ENCODE measurements around the gene NKTR.

DNA sequence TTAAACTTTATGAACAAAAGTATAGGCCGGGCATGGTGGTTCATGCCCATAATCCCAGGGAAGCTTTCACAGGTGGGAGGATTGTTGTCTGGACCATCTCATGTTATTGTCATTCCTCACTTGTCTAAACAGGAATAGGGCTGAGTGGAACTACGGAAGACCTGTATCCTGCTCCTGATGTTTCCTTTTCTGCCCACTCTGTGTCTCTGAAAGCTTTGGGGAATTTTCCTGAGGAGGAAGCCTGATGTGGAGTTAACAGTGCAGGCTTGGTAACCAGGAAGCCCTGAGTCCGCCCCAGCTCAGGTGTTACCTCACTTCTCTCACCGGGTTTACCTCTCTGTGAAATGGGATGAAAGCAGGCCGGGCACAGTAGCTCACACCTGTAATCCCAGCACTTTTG, 11.9 kb upstream of the NKTR start:
- TF ChIP-seq CEBPB (IDR thresholded peaks at IDR 0.05), result no peak
- TF ChIP-seq RAD21 (IDR thresholded peaks at IDR 0.05; ENCODE audit: low read depth), result no peak
- TF ChIP-seq, protein P1, sequence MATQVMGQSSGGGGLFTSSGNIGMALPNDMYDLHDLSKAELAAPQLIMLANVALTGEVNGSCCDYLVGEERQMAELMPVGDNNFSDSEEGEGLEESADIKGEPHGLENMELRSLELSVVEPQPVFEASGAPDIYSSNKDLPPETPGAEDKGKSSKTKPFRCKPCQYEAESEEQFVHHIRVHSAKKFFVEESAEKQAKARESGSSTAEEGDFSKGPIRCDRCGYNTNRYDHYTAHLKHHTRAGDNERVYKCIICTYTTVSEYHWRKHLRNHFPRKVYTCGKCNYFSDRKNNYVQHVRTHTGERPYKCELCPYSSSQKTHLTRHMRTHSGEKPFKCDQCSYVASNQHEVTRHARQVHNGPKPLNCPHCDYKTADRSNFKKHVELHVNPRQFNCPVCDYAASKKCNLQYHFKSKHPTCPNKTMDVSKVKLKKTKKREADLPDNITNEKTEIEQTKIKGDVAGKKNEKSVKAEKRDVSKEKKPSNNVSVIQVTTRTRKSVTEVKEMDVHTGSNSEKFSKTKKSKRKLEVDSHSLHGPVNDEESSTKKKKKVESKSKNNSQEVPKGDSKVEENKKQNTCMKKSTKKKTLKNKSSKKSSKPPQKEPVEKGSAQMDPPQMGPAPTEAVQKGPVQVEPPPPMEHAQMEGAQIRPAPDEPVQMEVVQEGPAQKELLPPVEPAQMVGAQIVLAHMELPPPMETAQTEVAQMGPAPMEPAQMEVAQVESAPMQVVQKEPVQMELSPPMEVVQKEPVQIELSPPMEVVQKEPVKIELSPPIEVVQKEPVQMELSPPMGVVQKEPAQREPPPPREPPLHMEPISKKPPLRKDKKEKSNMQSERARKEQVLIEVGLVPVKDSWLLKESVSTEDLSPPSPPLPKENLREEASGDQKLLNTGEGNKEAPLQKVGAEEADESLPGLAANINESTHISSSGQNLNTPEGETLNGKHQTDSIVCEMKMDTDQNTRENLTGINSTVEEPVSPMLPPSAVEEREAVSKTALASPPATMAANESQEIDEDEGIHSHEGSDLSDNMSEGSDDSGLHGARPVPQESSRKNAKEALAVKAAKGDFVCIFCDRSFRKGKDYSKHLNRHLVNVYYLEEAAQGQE (IDR thresholded peaks at IDR 0.05; ENCODE audit: low read depth), result no peak
- TF ChIP-seq, protein P2, sequence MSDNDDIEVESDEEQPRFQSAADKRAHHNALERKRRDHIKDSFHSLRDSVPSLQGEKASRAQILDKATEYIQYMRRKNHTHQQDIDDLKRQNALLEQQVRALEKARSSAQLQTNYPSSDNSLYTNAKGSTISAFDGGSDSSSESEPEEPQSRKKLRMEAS (IDR thresholded peaks at IDR 0.05), result no peak
